Measurements from ENCODE around the gene B3GNT5.
A peak's percentile ranks its signal among the peaks of the same experiment; 100 is the strongest.

B3GNT5 gene

GRCh38 chr3:183233966-183234365 is 19.1 kb upstream of the B3GNT5 start:
- peak; percentile 13 for DNase-seq

GRCh38 chr3:183239046-183239445 is 14.0 kb upstream of the B3GNT5 start:
- DNase-seq, result no peak

DNA sequence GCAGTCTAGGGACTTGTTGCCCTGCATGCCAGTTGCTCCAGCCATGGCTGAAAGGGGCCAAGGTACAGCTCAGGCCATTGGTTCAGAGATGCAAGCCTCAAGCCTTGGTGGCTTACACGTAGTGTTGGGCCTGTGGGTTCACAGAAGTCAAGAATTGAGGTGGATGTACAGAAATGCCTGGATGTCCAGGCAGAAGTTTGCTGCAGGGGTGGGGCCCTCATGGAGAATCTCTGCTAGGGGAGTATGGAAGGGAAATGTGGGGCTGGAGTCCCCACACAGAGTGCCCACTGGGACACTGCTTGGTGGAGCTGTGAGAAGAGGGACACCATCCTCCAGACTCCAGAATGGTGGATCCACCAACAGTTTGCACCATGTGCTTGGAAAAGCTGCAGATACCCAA is 10.6 kb upstream of the B3GNT5 start:
- no peak for DNase-seq

- peak; percentile 23 for DNase-seq
These were observed 8.8 kb upstream of the B3GNT5 start for GRCh38 chr3:183244219-183244618.

DNA sequence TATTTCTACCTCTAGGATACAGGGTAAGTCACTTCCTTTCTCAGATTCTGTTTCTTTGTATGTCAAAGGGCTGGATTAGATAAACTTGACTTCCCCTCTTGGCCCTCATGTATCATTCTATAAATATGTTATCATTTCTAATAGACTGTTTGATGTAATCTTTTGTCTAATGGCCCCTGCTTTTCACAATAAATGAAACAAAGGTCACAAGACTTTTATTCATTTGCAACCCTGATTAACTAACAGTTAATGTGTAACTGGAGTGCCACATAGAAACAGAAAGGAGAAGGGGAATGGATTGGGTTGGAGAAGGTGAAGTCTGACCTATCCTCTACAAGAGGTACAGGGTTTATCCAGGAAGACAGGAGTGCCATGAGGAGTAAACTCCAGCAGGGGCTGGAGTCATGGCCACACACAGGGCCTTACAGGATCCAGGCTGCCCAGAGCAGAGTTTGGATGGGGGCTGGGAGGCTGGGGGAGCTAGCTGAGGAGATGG is 8.0 kb upstream of the B3GNT5 start:
- DNase-seq, result no peak

DNA sequence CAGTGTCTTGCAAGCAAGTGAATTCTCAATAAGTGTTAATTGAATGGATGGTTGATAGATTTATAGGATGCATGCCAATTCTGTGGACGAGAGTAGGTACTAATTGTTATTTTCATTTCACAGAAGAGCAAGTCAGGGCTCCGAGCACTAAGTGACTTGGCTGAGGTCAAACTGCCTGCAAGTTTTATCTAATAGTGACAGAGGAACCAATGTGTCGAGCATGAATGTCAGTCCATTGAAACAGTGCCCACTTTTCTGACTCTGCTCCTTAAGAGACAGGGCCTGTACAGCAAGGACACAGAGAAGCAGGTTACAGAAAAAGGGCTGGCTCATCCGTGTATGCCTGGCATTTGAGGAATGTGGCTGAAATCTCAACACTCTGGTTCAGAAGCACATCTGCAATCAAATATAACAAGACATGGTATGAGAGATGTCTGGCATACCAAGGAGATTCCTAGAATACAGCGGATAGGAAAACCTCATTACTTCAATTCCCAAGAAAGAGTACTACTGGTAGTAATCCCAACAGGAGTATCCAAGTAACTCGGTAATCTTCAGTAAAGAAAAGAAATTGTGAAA is 6.0 kb upstream of the B3GNT5 start:
- no peak for DNase-seq

DNA sequence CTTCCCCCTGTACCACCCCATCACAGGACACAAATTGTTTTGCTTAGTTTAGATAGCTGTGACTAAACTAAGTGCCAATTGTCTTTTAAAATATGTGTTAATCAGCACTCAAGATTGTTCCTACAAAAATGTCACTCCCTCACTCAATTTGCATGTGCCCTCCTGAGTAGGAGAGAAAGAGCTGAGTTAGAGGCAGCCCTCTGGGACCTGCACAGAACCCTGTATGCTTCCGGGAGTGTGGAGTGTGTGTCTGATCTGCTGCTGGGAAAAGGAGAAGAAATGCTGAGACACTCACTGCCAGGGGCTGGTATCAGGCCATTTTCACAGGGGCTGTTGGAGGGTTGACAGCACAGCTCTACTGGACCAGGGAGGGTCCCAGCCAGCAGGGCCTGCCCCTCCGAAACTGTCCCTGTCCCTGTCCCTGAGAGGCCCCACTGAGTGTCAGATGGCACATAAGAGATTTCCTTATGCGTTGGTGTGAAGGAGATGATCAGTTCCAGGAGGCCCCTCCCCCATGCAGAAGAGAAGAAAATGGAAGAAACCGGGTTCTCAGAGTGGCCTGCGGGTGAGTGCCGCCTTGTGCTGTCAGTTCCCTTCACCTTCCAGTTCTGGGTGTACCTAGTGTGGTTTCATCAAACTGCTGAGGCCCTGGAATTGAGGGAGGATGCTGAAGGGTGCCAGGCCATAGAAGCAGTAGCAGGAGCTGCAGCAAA is 3.9 kb upstream of the B3GNT5 start:
- no peak for DNase-seq

DNA sequence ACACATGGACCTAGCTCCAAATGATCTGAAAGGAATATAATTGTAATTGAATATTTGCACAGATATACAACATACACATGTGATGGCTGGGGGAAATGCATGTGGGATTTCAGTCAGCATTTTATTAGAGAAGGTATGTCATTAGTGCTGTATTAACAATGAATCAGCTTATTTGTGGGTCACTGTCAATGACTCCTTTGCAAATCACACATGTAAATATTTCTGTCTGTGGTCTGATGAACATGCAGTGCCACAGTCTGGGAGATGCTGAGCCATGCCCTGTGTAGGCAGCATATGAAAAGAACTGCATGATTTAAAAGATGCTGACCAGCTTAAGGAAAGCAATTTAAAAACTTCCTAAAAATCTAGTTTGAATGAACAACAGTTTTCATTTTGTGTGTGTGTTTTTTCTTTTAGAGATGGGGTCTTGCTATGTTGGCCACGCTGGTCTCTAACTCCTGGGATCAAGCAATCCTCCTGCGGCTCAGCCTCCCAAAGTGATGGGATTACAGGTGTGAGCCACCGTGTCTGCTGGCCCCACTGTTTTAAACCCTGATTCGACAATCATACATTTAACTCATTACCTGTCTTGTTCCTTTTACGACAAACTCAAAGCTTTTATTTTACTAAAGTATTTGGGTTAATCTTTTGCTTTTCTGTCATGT is 803 bp upstream of the B3GNT5 start:
- no peak for DNase-seq

- peak; percentile 51 for DNase-seq
These were observed 754 bp downstream of the B3GNT5 start for GRCh38 chr3:183253528-183254486.

- DNase-seq, result peak; percentile 12
These were observed 1.7 kb downstream of the B3GNT5 start for GRCh38 chr3:183254487-183255347.

GRCh38 chr3:183255348-183255730 is 2.3 kb downstream of the B3GNT5 start:
- DNase-seq, result no peak

GRCh38 chr3:183259087-183259486 is 6.0 kb downstream of the B3GNT5 start:
- DNase-seq, result no peak

DNA sequence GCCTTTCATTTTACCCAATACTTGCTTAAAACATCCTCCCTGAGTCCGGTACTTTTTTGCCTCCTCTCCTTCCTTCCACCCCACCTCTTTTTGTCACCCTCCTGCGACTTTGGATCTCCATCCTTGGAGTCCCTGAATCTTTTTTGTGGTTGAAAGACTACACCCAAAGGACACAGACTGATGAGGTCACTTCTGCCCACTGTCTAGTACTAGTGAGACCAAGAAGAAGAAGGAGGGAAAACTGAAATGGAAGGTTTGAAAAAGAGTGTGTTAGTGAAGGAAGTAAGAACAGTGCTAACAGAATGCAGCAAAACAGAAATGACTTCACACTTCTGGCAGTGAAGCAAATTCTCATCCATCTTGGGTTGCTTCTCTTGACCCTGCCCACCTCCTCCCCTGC is 6.6 kb downstream of the B3GNT5 start:
- DNase-seq, result no peak

- peak; percentile 13 for DNase-seq
These were observed 7.3 kb downstream of the B3GNT5 start for GRCh38 chr3:183260167-183260904.

DNA sequence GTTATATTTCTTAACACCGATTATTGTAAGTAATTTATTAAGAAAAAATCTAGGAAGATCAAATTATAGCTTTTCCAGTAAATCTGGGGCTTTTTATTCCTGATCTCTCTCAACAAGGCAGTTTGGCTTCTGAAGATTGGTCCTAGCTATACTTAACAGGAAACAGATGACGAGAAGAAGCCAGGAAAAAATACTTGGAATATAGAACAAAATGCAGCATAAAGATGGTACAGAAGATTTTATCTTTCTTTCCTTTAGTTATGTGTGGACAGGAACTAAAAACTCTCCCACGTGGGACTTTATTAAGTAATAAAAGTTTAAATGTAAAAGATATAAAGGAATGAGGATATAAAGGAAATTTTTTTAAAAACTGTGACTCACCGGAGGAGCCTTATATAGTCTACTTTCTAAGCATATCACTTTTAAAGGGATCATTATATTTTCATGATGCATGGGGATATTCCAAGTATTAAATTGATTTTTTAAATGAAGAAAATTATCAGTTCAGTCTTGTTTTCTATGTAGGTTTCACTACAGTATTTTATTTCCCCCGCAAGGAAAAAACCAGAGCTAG is 8.2 kb downstream of the B3GNT5 start:
- no peak for DNase-seq

DNA sequence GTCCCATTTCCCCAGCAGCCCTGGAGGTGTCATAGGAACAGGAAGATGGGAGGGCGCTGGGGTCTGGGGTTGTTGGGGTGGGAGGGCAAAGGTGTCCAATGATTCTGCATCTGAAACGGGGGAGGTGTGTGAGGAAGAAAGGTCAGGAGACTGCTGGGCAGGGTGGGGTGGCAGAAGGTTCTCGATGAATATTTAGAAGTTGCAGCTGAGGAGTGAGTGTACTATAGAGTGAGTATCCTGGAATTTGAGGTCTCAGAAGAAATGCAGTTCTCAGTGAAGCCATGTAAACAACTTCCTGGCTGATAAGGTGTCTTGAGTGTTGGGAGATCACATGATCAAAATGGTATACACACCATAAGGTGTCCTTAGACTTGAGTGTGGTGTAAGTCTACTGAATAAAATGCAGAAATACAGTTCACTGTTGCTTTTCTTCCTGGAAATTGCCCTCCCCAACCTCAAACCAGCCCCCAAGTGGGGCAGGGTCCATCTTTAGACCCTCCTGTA is 9.9 kb downstream of the B3GNT5 start:
- no peak for DNase-seq

DNA sequence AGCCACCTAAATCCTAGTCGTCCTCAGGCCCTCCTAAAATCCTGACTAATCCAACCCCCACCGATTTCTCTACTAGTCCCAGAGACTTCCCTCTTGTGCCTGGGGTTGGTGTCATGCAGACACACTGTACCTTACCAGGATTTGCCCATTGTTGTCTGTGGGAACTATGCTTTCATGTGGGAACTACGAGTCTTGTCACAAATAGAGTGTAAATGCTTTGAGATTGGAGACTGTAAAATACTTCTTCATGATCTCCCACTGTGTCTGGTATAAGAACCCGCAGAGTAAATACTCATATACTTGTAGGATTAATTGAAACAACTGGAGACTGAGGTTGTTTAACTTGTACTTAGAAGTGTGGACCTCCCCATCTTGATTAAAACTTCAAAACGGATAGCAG is 11.2 kb downstream of the B3GNT5 start:
- DNase-seq, result no peak

GRCh38 chr3:183265157-183265642 is 12.1 kb downstream of the B3GNT5 start:
- DNase-seq, result no peak

- no peak for DNase-seq
These were observed 12.9 kb downstream of the B3GNT5 start for GRCh38 chr3:183265834-183266417.

DNA sequence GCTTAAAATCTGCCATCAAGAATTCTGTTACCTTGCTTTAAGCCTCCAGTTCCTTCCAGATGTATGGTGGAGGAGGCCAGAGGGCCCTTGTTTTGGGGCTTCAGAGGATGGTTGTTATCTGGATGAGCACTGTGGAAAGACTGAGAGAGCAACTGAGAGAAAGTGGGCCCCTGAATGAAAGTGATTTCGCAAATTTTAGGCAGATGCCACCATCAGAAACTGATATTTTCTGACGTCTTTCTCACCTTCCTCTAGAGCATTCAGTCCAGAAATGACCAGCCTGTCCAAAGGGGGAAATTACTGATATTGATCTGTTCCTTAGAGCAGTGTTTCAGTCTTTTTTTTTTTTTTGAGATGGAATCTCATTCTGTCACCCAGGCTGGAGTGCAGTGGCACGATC is 13.4 kb downstream of the B3GNT5 start:
- DNase-seq, result no peak

All from KG1 (cell line).